IMR-90 (cell line): ENCODE data around the gene DCHS2.

Experiments
- CTCF ChIP-seq: conservative IDR thresholded peaks from 2 replicates; pipeline ENCODE4 v1.5.1; 2012; ENCODE audit warnings: mild to moderate bottlenecking, low read depth, low read length, improper control_type of control experiment
- POLR2A ChIP-seq: IDR thresholded peaks from 2 replicates; pipeline ENCODE4 v1.6.1; 2012; ENCODE audit warnings: mild to moderate bottlenecking, low read depth, low read length
- RAD21 ChIP-seq: IDR thresholded peaks from 2 replicates; pipeline ENCODE4 v1.6.1; 2012; ENCODE audit warnings: low read length, improper control_type of control experiment
- RCOR1 ChIP-seq: IDR thresholded peaks from 2 replicates; pipeline ENCODE4 v1.6.1; 2012; ENCODE audit warnings: mild to moderate bottlenecking, low read length, improper control_type of control experiment; ENCODE audit not compliant: insufficient replicate concordance
- SMC3 ChIP-seq: fragments of 150-350 bp; IDR thresholded peaks from 2 replicates; pipeline ENCODE4 v1.6.1; 2016; ENCODE audit warnings: low read depth, mild to moderate bottlenecking, antibody characterized with exemption, low read length, moderate library complexity

- TF ChIP-seq CTCF: no peak
- TF ChIP-seq RCOR1: no peak
- TF ChIP-seq POLR2A: no peak
- no peak for TF ChIP-seq RAD21
- no peak for TF ChIP-seq SMC3
Observed at GRCh38 chr4:154332681-154333421, 158.7 kb downstream of the DCHS2 start.
